GM13976 (cell line): ENCODE data around the gene NABP1.

ENCODE experiments used
- DNase-seq: peaks from one replicate; pipeline ENCODE4 v3.0.0; 2012; ENCODE audit warnings: low spot score
- in situ Hi-C: fragments of 300-500 bp; cut with MboI; formaldehyde crosslinking; loops from one replicate; pipeline ENCODE4 v1.12.0; 2022; ENCODE audit warnings: low sequenced_read_pairs, mixed read lengths, inconsistent platforms; ENCODE audit not compliant: unreplicated experiment
- TF ChIP-seq, protein P1 (sequence below): IDR thresholded peaks from 2 replicates; pipeline ENCODE4 v1.5.1; 2012; ENCODE audit warnings: borderline replicate concordance, mild to moderate bottlenecking; ENCODE audit not compliant: insufficient read depth; ENCODE audit errors: extremely low read depth, missing control alignments, control extremely low read depth

NABP1 gene

DNA sequence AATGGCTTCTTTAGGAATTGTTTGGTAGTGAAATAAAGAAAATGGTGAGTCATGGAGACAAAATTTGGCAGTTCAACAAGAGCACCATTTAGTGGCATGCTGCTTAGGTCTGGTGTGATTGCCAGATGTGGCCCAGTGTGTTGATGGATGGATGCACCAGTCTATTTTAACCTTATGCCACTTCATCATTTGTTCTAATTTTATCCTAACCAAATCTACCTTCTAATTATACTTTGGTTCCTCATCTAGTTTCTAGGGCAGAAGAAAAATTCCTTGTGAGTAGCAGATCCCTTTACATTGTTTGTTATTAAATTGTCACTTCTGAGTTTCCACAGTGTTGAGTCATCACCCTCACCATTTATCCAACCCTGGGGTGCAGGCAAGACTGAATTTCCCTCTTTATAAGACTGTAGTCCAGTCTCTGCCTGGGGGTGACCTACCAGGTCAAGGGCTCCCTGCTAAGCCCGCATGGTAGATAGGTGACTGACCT, 32.5 kb downstream of the NABP1 start:
- in situ Hi-C loops = no loop called here
- TF ChIP-seq, protein P1, sequence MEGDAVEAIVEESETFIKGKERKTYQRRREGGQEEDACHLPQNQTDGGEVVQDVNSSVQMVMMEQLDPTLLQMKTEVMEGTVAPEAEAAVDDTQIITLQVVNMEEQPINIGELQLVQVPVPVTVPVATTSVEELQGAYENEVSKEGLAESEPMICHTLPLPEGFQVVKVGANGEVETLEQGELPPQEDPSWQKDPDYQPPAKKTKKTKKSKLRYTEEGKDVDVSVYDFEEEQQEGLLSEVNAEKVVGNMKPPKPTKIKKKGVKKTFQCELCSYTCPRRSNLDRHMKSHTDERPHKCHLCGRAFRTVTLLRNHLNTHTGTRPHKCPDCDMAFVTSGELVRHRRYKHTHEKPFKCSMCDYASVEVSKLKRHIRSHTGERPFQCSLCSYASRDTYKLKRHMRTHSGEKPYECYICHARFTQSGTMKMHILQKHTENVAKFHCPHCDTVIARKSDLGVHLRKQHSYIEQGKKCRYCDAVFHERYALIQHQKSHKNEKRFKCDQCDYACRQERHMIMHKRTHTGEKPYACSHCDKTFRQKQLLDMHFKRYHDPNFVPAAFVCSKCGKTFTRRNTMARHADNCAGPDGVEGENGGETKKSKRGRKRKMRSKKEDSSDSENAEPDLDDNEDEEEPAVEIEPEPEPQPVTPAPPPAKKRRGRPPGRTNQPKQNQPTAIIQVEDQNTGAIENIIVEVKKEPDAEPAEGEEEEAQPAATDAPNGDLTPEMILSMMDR = no peak
- DNase-seq = no peak

DNA sequence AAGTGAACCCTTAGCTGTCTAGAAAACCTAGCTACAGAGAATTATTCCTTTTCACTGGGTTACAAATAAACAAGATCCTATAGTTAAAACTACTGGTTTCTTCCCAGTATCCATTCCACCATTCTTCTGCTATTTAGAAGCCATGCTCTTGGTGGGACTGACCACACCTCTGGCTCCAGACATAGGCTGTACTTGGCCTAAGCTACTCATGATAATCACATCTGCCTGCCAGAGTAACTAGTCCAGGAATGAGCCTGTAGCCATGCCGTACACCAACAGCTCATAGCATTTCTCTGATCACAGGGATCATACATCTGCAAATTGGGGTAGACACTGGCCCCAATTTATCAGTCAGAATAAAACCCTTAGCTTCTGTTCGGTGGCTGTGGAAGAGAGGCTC, 33.7 kb downstream of the NABP1 start:
- in situ Hi-C loops = no loop called here
- DNase-seq = no peak
- TF ChIP-seq, protein P1 = no peak

DNA sequence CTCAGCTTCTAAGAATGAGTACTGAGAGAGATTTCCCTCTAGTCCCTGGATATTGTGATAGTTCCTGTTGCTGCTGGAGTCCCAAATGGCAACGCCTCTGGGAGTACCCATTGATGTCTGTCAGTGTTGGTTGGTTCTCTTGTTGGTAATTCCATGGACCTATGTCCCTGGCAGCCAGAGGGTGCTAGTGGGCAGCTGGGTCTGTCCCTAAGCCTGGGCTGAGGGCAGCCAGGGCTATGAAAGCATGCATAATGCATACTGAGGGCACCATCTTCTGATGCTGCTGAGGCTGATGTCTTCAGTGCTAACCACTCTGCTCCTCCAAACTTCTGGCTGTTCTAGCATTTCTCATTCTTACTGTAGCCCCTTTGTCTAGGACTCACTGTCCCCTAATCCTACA, 35.9 kb downstream of the NABP1 start:
- in situ Hi-C loops = no loop called here
- DNase-seq = no peak
- TF ChIP-seq, protein P1 = peak; percentile 24

DNA sequence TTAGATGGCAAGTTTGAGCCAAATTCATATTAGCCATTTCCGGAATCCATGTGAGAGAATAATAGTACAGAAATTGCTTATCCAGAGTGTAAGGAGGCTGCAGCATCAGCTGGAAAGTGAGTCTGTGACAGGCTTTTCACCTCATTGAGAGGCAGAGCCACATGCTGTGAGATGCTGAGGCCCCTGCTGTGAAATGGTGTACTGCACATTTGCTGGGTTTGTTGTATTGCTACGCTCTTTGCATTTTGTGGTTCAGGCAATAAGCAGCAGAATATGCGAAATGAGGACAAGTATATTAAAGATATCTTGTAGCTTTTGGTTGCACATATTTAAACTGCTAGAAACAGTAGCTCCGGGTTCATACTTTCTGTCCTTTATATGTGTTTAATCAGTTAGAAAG, 37.0 kb downstream of the NABP1 start:
- DNase-seq = no peak
- in situ Hi-C loops = no loop called here
- TF ChIP-seq, protein P1 = no peak

DNA sequence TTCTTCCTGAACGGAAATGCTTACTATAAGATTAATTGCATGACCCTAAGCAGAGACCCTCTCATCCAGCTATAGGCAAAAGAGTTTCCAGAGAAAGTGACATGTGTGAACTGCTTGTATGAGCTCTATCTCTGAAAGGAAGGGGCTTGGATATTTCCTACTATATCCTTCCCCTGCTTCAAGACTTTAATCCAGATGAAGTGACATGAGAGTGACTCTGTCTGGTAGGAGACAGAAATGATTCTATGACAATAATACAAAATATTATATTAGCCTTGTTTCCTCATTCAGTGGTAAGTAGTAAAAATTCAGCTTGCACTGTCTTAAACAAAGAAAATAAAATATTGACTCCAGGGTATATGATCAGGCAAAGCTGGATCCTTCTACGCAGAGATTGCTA, 37.5 kb downstream of the NABP1 start:
- in situ Hi-C loops = no loop called here
- no peak for DNase-seq
- TF ChIP-seq, protein P1 = no peak

DNA sequence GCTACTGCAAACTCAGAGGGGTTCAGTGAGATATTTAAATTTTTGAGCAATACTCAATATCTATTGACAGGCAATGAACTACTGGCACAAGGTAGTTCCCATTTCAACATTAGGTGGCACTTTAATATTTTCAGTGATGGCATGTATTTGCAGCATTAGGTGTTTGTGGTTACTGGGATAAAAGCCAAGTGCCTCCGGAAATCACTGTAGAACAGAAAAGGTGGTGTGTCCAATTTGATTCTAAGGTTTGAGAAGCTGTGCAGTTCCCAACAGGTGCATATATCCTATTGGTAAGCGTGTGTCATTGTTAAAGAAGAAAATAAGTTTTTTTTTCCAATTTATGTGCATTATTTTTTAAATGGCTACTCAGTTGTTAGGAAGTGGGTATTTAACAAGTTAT, 41.3 kb downstream of the NABP1 start:
- no peak for DNase-seq
- TF ChIP-seq, protein P1 = no peak
- in situ Hi-C loops = no loop called here

DNA sequence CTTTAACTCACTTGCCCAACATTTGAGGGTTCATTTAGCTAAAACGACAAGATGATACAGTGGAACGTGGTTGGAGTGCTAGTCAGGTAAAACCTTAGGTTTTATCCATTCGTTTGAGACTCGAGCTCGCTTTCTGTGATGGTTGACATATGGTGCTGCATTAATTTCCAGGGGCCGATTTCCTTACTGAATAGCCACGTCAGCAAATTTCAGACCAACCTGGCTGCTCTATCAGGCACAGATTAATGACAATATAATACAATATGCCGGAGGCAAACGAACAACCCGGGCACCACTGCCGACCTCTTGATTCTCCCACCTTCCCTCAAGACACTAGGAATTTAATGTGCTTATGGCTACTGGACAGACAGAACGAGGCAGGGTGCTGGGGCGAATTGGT, 42.0 kb downstream of the NABP1 start:
- TF ChIP-seq, protein P1 = no peak
- DNase-seq = no peak
- in situ Hi-C loops = no loop called here
